Neural progenitor cell (in vitro differentiated cells): ENCODE results near the gene DRC1. TPM values are rescaled to one million over a fixed set of nuclear protein-coding genes. Genes with fewer than 3 reads are reported as not detected.
A peak's percentile ranks its signal among the peaks of the same experiment; 100 is the strongest.

Experiments used
- DNase-seq: peaks from one replicate; pipeline ENCODE4 v3.0.0-alpha.2; 2016; ENCODE audit warnings: low spot score
- H2AFZ ChIP-seq: fragments of 200-600 bp; sonication (generic); replicated peaks from 2 replicates; pipeline ENCODE4 v1.6.1; 2016; ENCODE audit warnings: antibody characterized with exemption
- H3F3A ChIP-seq: fragments of 200-600 bp; sonication (generic); 2 replicates; pipeline ENCODE4 v1.6.1; 2016; ENCODE audit warnings: antibody characterized with exemption, low read depth
- H3K27ac ChIP-seq: fragments of 200-600 bp; sonication (generic); 2 replicates; pipeline ENCODE4 v1.5.1; 2016; ENCODE audit warnings: mild to moderate bottlenecking
- H3K27me3 ChIP-seq: fragments of 200-600 bp; sonication (generic); 2 replicates; pipeline ENCODE4 v1.6.1; 2016; ENCODE audit warnings: mild to moderate bottlenecking, moderate library complexity
- H3K36me3 ChIP-seq: fragments of 200-600 bp; sonication (generic); 2 replicates; pipeline ENCODE4 v1.5.1; 2016
- H3K4me1 ChIP-seq: fragments of 200-600 bp; sonication (generic); 2 replicates; pipeline ENCODE4 v1.6.1; 2016; ENCODE audit warnings: mixed run types
- H3K4me2 ChIP-seq: fragments of 200-600 bp; sonication (generic); 2 replicates; pipeline ENCODE4 v1.6.1; 2016
- H3K4me3 ChIP-seq: fragments of 200-600 bp; sonication (generic); 2 replicates; pipeline ENCODE4 v1.5.1; 2016
- H3K79me2 ChIP-seq: fragments of 200-600 bp; sonication (generic); 2 replicates; pipeline ENCODE4 v1.6.1; 2016; ENCODE audit warnings: low read depth
- H3K9ac ChIP-seq: fragments of 200-600 bp; sonication (generic); 2 replicates; pipeline ENCODE4 v1.6.1; 2016
- H3K9me3 ChIP-seq: fragments of 200-600 bp; sonication (generic); 2 replicates; pipeline ENCODE4 v1.5.1; 2016; ENCODE audit warnings: low read depth
- H4K20me1 ChIP-seq: fragments of 200-600 bp; sonication (generic); 2 replicates; pipeline ENCODE4 v1.6.1; 2016; ENCODE audit warnings: low read depth
- H3K27ac Mint-ChIP-seq: 3 replicates; pipeline ENCODE4 v1.8.0; 2021; ENCODE audit warnings: mixed read lengths
- H3K27me3 Mint-ChIP-seq: 2 replicates; pipeline ENCODE4 v1.8.0; 2022; ENCODE audit warnings: low read depth, mild to moderate bottlenecking, inconsistent platforms, moderate library complexity, mixed read lengths; ENCODE audit not compliant: insufficient read depth
- H3K36me3 Mint-ChIP-seq: 3 replicates; pipeline ENCODE4 v1.8.0; 2021; ENCODE audit warnings: mixed read lengths
- H3K4me1 Mint-ChIP-seq: 3 replicates; pipeline ENCODE4 v1.8.0; 2021; ENCODE audit warnings: mixed read lengths
- H3K4me3 Mint-ChIP-seq: 3 replicates; pipeline ENCODE4 v1.8.0; 2021; ENCODE audit warnings: mild to moderate bottlenecking, moderate library complexity, mixed read lengths
- H3K9me3 Mint-ChIP-seq: 3 replicates; pipeline ENCODE4 v1.8.0; 2020; ENCODE audit warnings: mixed read lengths
- EZH2 ChIP-seq: fragments of 200-600 bp; sonication (generic); IDR thresholded peaks from 2 replicates; pipeline ENCODE4 v1.6.1; 2017; ENCODE audit warnings: antibody characterized with exemption, mild to moderate bottlenecking, moderate library complexity
- EZH2phosphoT487 ChIP-seq: fragments of 200-600 bp; sonication (generic); IDR thresholded peaks from 2 replicates; pipeline ENCODE4 v1.6.1; 2017; ENCODE audit warnings: antibody characterized with exemption
- total RNA-seq: library from RNA; depleted of rRNA; stranded (reverse); fragments of >200 nt; gene quantifications from 2 replicates; pipeline ENCODE4 v1.2.3, GENCODE V29; 2015; ENCODE audit warnings: low replicate concordance
- TF ChIP-seq, protein P1 (sequence below): fragments of 200-600 bp; sonication (generic); IDR thresholded peaks from 2 replicates; pipeline ENCODE4 v1.5.1; 2017; ENCODE audit warnings: antibody characterized with exemption, mild to moderate bottlenecking

DRC1 gene
- total RNA-seq, 1 donor from 2014 or later: not detected

DNA sequence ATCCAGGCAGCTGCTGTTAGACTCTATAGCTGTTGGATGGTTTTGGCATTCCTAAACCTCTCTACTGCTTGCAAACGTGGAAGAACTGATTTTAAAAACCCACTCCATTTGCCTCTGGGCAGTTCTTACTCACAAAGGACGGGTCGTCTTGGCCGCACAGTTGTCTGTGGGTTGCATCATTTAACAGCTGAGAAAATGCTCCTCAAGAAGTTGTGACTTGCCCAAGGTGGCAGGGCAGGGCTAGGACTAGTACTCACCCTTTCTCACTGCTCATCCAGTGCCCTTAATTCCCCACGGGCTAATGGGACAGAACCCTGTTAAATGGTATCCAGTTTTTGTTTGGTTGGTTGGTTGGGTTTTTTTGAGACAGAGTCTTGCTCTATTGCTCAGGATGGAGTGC is 997 bp upstream of the DRC1 start:
- no peaks in the 10 kb centered on the region for H3K36me3 Mint-ChIP-seq
- no peaks in the 10 kb centered on the region for H3K36me3 ChIP-seq
- no peaks in the 10 kb centered on the region for H3K79me2 ChIP-seq
- H4K20me1 ChIP-seq: no peaks in the 10 kb centered on the region
- peaks cover 16% of the 10 kb centered on the region for H3F3A ChIP-seq
- H3K9me3 Mint-ChIP-seq: no peaks in the 10 kb centered on the region
- no peaks in the 10 kb centered on the region for H3K27me3 Mint-ChIP-seq
- H2AFZ ChIP-seq: no peak overlapping the region
- H3K4me3 ChIP-seq: no peak overlapping the region
- H3K9me3 ChIP-seq: no peaks in the 10 kb centered on the region
- H3K27ac ChIP-seq: no peak overlapping the region
- no peak overlapping the region for H3K4me2 ChIP-seq
- H3K27me3 ChIP-seq: peaks cover 16% of the 10 kb centered on the region
- DNase-seq: no peak
- H3K27ac Mint-ChIP-seq: peak overlapping the region; percentile 86
- H3K4me1 ChIP-seq: peaks cover 7% of the 10 kb centered on the region
- H3K9ac ChIP-seq: no peak overlapping the region
- H3K4me3 Mint-ChIP-seq: no peak overlapping the region
- TF ChIP-seq EZH2phosphoT487 (no peak), EZH2 (no peak)
- TF ChIP-seq, protein P1, sequence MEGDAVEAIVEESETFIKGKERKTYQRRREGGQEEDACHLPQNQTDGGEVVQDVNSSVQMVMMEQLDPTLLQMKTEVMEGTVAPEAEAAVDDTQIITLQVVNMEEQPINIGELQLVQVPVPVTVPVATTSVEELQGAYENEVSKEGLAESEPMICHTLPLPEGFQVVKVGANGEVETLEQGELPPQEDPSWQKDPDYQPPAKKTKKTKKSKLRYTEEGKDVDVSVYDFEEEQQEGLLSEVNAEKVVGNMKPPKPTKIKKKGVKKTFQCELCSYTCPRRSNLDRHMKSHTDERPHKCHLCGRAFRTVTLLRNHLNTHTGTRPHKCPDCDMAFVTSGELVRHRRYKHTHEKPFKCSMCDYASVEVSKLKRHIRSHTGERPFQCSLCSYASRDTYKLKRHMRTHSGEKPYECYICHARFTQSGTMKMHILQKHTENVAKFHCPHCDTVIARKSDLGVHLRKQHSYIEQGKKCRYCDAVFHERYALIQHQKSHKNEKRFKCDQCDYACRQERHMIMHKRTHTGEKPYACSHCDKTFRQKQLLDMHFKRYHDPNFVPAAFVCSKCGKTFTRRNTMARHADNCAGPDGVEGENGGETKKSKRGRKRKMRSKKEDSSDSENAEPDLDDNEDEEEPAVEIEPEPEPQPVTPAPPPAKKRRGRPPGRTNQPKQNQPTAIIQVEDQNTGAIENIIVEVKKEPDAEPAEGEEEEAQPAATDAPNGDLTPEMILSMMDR: no peak
- peaks cover 44% of the 10 kb centered on the region for H3K4me1 Mint-ChIP-seq

- H3K36me3 ChIP-seq: no peaks in the 10 kb centered on the region
- Mint-ChIP-seq H3K27ac (no peak overlapping the region), H3K36me3 (no peaks in the 10 kb centered on the region), H3K4me1 (peaks cover 3% of the 10 kb centered on the region), H3K9me3 (no peaks in the 10 kb centered on the region), H3K4me3 (no peak overlapping the region), H3K27me3 (no peaks in the 10 kb centered on the region)
- no peaks in the 10 kb centered on the region for H3K4me1 ChIP-seq
- TF ChIP-seq, protein P1: no peak
- no peak for TF ChIP-seq EZH2
- no peak for TF ChIP-seq EZH2phosphoT487
- no peaks in the 10 kb centered on the region for H3K79me2 ChIP-seq
- H4K20me1 ChIP-seq: no peaks in the 10 kb centered on the region
- no peak overlapping the region for H3K4me3 ChIP-seq
- no peak overlapping the region for H3K27ac ChIP-seq
- H3K27me3 ChIP-seq: peaks cover 3% of the 10 kb centered on the region
- no peaks in the 10 kb centered on the region for H3K9me3 ChIP-seq
- DNase-seq: no peak
- H3K4me2 ChIP-seq: no peak overlapping the region
- no peak overlapping the region for H2AFZ ChIP-seq
- peaks cover 2% of the 10 kb centered on the region for H3F3A ChIP-seq
- no peak overlapping the region for H3K9ac ChIP-seq
Observed at GRCh38 chr2:26407526-26407925, 5.8 kb downstream of the DRC1 start.

DNA sequence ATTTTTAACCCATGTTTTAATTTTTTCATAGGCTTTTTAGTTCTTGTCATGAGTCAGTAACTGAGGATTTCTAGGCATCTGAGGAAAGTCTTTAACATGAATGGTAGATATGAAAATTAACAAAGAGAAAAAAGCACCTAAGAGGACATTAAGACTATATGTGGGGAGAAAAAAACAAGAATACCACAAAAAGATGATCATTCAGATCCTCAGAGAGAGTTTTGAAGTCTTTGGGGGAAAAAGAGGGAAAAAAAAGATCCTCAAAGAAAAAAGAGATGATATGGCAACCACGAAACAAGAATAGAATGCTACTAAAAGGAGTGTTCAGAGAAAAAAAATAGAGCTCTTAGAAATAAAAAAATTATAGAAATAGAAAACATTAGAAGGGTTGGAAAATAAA is 8.1 kb downstream of the DRC1 start:
- Mint-ChIP-seq H3K9me3 (no peaks in the 10 kb centered on the region), H3K4me3 (no peak overlapping the region), H3K36me3 (no peaks in the 10 kb centered on the region), H3K27ac (no peak overlapping the region), H3K27me3 (no peaks in the 10 kb centered on the region), H3K4me1 (peaks cover 2% of the 10 kb centered on the region)
- no peak for DNase-seq
- TF ChIP-seq EZH2 (no peak), EZH2phosphoT487 (no peak)
- TF ChIP-seq, protein P1: no peak
- Histone ChIP-seq H3K4me3 (no peak overlapping the region), H3F3A (no peaks in the 10 kb centered on the region), H3K79me2 (no peaks in the 10 kb centered on the region), H3K27me3 (no peaks in the 10 kb centered on the region), H3K4me2 (no peak overlapping the region), H3K9me3 (no peaks in the 10 kb centered on the region), H3K27ac (no peak overlapping the region), H3K4me1 (no peaks in the 10 kb centered on the region), H2AFZ (no peak overlapping the region), H4K20me1 (no peaks in the 10 kb centered on the region), H3K36me3 (no peaks in the 10 kb centered on the region), H3K9ac (no peak overlapping the region)
